Measurements from ENCODE around the gene TSPAN11. TPM values are rescaled to one million over a fixed set of nuclear protein-coding genes. Genes with fewer than 3 reads are reported as not detected.

TSPAN11 gene
- total RNA-seq, 2 experiments from 2014 or later, result not detected

DNA sequence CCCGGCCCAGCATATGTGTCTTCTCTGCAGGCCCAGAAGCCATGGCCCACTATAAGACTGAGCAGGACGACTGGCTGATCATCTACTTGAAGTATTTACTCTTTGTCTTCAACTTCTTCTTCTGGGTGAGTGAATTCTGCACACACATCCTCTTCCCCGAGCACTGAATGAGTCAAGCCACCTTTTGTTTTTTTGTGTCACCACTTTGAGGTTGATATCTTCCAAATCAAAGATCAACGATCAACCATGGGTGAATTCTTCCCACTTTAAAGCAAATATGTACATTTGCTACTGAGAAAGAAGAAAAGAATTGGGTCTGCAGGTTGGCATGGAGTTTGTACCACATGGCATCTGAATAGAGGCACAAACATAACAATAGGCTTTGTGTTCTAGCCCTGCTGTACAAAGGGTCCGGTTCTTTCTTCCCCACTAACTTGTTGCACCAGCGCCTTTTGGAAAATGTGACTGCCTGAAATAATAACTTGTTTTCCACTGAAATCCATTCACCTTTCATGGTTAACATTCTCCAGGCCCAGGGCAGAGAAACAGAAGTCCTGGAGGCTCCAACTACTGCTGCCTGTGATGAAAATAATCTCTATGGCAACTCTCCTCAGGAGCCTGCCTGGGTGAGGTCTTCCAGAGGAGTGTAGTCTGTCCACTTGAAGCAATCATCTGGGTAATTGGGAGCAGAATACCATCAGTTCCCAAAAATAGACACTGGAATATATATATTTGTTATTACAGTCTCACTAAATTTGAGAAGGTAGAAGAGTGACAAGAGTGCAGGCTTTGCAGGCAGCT lies 27.6 kb downstream of the TSPAN11 start:
- CTCF ChIA-PET, result no interaction called here
- no peaks in the 10 kb centered on the region for H3K9me3 Mint-ChIP-seq
- DNase-seq, result no peak
- H3K27me3 Mint-ChIP-seq, result peaks cover 7% of the 10 kb centered on the region
- H3K4me1 Mint-ChIP-seq, result peaks cover 4% of the 10 kb centered on the region
- H3K4me3 Mint-ChIP-seq, result no peak overlapping the region
- POLR2A ChIA-PET, result no interaction called here
- no peak overlapping the region for H3K27ac Mint-ChIP-seq
- H3K36me3 Mint-ChIP-seq (ENCODE audit: low read depth), result no peaks in the 10 kb centered on the region

DNA sequence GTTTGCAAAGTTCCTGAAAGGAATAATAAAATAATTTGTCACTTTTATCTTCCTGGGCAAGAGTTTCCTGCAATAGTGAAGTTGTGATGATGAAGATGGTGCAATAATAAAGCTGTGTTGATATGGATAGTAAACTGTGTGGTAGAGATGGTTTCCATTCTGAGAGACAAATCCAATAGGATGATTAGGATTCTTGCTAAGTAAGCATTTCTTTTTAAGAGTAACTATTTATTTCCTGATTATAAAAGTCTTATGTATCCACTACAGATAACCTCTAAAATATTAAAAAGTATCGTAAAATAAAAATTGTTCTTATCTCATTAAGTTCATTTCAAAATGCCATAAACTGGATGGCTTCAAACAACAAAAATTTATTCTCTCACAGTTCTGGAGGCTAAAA lies 28.7 kb downstream of the TSPAN11 start:
- H3K36me3 Mint-ChIP-seq (ENCODE audit: low read depth), result no peaks in the 10 kb centered on the region
- no peak for DNase-seq
- H3K9me3 Mint-ChIP-seq, result no peaks in the 10 kb centered on the region
- H3K4me3 Mint-ChIP-seq, result no peak overlapping the region
- H3K4me1 Mint-ChIP-seq, result peaks cover 4% of the 10 kb centered on the region
- H3K27ac Mint-ChIP-seq, result no peak overlapping the region
- H3K27me3 Mint-ChIP-seq, result peaks cover 1% of the 10 kb centered on the region
- POLR2A ChIA-PET, result no interaction called here
- CTCF ChIA-PET, result interaction anchor here (0.6 kb wide), 1 partner anchor 180 kb away, joined by 3 read pairs; no protein-coding TSS in a partner anchor

DNA sequence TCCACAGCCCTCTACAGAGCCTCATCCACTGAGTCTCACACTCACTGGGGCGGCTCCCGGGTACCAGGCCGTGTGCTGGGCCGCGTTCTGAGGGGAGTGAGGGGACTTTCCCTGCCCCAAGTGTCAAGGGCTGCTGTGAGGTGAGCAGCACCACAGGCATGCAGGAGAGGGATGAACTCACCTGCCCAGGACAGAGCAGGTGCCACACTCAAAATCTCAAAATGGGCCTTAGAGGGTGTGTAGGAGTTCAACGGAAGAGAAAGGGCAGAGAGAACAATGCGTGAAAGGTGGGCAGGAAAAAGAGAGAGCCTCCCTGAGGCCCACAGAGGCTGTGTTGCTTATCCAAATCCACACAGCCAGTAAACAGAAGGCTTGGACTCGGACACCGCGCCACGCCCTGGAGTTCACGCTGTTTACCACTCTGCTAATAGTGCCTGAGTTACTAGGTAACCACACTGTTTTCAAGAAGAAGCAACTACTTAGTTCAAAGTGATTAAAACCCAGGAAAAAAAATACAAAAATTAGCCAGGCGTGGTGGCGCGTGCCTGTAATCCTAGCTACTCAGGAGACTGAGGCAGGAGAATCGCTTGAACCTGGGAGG lies 32.7 kb downstream of the TSPAN11 start:
- Mint-ChIP-seq H3K4me1 (peaks cover under 1% of the 10 kb centered on the region), H3K9me3 (no peaks in the 10 kb centered on the region), H3K27ac (no peak overlapping the region), H3K4me3 (no peak overlapping the region), H3K36me3 (ENCODE audit: low read depth) (no peaks in the 10 kb centered on the region), H3K27me3 (peaks cover 1% of the 10 kb centered on the region)
- no peak for DNase-seq
- POLR2A ChIA-PET, result no interaction called here
- CTCF ChIA-PET, result no interaction called here

DNA sequence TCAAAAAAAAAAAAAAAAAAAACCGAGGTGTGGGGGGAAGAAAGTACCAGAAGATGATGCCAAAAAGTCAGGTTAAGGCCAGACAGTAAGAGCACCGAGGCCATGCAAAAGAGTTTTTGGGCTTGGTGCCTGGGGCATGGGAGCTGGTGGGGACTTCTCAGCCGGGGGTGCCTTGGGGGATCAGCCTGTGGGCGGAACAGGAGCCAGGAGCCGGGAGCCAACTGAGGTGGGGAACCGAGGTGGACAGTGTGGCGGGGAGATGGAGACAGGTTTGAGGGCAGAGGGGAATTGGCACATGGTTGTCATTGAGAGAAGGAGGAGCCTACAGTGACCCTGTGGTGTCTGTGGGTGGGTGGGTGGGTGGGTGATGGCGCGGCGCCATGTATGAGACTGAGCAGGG lies 33.2 kb downstream of the TSPAN11 start:
- Mint-ChIP-seq H3K27me3 (peaks cover 1% of the 10 kb centered on the region), H3K9me3 (no peaks in the 10 kb centered on the region), H3K36me3 (ENCODE audit: low read depth) (no peaks in the 10 kb centered on the region), H3K4me1 (no peaks in the 10 kb centered on the region), H3K27ac (no peak overlapping the region), H3K4me3 (no peak overlapping the region)
- ChIA-PET POLR2A (no interaction called here), CTCF (no interaction called here)
- DNase-seq, result no peak

DNA sequence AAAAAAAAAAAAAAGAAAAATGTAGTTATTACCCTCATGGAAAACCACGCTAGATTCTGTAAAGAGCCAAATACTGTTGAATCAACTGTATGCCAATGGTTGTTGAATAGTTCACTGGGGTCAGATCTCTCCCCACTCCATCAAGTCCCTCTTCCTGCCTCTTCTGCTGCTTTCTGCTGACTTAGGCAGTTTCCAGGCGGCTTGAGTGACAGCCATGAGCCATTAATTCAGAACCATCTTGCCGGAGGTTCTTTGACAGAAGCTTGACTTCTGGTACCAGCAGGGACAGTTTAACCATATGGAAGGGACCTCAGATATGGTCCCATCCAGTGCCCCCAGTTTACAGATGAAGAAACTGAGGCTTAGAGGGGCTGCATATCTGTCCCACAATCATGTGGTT lies 34.5 kb downstream of the TSPAN11 start:
- ChIA-PET CTCF (no interaction called here), POLR2A (no interaction called here)
- DNase-seq, result no peak
- Mint-ChIP-seq H3K4me1 (no peaks in the 10 kb centered on the region), H3K4me3 (no peak overlapping the region), H3K36me3 (ENCODE audit: low read depth) (no peaks in the 10 kb centered on the region), H3K27ac (no peak overlapping the region), H3K27me3 (no peaks in the 10 kb centered on the region), H3K9me3 (no peaks in the 10 kb centered on the region)

DNA sequence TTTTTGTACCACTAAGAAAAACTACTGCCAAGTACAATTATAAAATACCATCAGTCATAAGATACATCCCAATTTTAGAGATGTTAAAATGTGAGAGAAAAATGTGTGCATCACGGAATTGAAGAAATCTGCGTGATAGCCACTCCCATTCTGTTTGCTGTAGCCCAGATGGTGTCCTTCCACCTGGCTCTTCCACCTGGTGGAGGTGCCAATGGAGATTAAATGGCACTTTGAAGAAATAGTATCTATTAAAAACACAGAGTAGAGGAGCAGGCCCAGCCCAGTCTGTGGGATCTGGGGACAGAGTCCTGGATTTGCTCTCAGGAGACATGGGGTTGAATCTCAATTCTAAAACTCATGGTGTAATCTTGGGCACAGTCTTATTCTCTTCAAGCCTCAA lies 35.5 kb downstream of the TSPAN11 start:
- DNase-seq, result no peak
- Mint-ChIP-seq H3K9me3 (no peaks in the 10 kb centered on the region), H3K27ac (no peak overlapping the region), H3K36me3 (ENCODE audit: low read depth) (no peaks in the 10 kb centered on the region), H3K4me3 (no peak overlapping the region), H3K27me3 (no peaks in the 10 kb centered on the region), H3K4me1 (no peaks in the 10 kb centered on the region)
- POLR2A ChIA-PET, result no interaction called here
- CTCF ChIA-PET, result no interaction called here

DNA sequence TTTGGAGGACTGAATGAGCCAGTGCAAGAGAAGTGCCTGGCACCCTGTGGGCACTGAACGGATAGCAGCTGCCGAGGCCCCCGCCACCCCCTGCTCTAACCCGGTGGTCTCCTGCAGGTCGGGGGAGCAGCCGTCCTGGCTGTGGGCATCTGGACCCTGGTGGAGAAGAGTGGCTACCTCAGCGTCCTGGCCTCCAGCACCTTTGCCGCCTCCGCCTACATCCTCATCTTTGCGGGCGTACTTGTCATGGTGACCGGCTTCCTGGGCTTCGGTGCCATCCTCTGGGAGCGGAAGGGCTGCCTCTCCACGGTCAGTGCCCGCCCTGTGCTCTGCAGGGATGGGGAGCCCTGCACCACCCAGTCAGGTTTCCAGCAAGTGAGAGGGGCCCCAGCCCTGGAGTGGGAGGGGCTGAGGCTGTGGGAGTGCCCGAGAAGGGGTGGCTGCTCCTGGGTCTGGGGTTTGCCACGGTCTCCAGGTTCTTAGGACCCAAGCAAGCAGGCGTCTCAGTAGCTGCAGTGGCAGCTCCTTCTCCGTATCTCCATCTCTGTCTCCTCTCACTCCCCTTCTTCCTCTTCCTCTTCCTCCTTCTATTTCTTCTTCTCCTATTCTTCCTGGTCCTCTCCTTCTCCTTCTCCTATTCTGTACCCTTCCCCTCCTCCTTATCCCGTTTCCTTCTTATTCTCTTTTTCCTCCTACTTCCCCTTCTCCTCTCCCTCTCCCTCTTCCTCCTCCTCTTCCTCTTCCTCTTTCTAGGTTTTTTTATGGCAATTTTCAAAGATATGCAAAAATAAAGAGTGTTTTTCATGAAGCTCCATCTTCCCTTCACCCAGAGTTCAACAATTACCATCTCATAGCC lies 37.4 kb downstream of the TSPAN11 start:
- Mint-ChIP-seq H3K27me3 (no peaks in the 10 kb centered on the region), H3K9me3 (no peaks in the 10 kb centered on the region), H3K27ac (no peak overlapping the region), H3K4me1 (no peaks in the 10 kb centered on the region), H3K36me3 (ENCODE audit: low read depth) (no peaks in the 10 kb centered on the region), H3K4me3 (no peak overlapping the region)
- POLR2A ChIA-PET, result no interaction called here
- CTCF ChIA-PET, result no interaction called here
- DNase-seq, result no peak

DNA sequence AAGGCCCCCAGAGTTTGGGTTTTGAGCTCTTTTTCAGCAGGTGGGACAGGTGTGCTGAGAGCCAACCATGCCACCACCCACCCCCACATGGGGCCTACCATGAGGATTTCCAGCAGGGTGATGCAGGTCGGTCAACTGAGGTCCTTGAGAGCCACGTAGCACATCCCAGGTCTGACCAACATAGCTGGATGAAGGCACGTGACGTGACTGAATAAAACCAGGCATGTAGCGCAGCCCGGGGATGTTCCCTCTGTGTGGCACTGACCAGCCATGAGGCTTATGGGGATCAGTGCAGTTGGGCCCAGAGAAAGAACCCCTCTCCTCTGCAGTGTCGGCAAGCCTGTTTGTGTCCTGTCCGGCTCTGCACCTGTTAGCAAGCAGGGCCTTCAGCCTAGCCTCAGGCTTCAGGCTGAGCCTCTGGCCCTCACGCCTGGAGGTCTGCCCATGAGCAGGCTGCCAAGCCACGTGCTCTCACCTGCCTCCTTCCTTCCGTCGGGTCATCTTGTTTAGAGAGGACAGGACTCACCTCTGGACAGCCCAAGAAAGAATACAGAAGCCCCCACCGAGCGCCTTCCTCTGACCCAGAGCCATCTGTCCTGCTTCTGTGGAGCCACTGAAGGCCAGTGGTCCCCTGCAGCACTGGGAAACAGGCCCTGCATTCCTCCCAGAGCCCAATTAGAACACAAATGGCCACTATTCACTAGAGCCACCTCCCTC lies 38.5 kb downstream of the TSPAN11 start:
- no peak for DNase-seq
- H3K9me3 Mint-ChIP-seq, result no peaks in the 10 kb centered on the region
- H3K36me3 Mint-ChIP-seq (ENCODE audit: low read depth), result no peaks in the 10 kb centered on the region
- CTCF ChIA-PET, result no interaction called here
- H3K27me3 Mint-ChIP-seq, result peaks cover 2% of the 10 kb centered on the region
- H3K4me1 Mint-ChIP-seq, result no peaks in the 10 kb centered on the region
- POLR2A ChIA-PET, result no interaction called here
- H3K27ac Mint-ChIP-seq, result no peak overlapping the region
- no peak overlapping the region for H3K4me3 Mint-ChIP-seq

DNA sequence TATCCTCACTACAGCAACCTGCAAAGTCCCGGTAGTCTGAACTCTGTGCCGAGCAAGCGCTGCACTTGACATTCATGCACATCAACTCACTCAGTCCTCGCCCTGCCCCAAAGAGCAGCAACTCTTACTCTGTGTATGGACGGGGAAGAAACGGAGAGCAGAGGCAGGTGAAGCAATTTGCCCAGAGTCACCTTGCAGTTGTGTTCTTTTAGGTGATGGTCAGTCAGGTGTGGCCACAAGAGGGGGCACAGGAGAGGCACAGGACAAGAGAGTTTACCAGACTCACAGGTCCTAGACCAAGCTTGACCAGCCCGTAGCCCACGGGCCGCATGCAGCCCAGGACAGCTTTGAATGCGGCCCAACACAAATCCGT lies 39.1 kb downstream of the TSPAN11 start:
- Mint-ChIP-seq H3K4me1 (no peaks in the 10 kb centered on the region), H3K27ac (no peak overlapping the region), H3K4me3 (no peak overlapping the region), H3K36me3 (ENCODE audit: low read depth) (no peaks in the 10 kb centered on the region), H3K27me3 (peaks cover 5% of the 10 kb centered on the region), H3K9me3 (no peaks in the 10 kb centered on the region)
- CTCF ChIA-PET, result no interaction called here
- DNase-seq, result no peak
- POLR2A ChIA-PET, result no interaction called here

DNA sequence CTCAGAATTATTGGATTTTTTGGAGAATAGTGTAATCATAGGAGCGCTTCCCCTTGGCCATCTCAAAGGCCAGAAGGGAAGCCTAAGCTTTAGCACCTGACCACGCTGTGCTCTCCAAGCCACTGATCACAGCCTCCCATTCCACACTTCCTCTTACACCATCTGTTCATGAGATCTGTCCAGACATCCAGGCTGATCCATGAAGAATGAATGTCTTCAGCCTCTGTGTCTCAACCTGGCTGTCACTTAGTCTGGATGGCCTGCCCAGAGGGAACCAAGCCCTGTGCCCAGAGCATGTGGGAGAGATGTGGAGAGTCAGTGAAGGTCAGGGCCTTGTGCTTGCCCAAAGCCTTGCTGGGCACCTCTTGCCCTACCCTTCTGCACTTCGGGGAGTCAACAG lies 40.5 kb downstream of the TSPAN11 start:
- Mint-ChIP-seq H3K4me1 (no peaks in the 10 kb centered on the region), H3K27ac (no peak overlapping the region), H3K4me3 (no peak overlapping the region), H3K27me3 (peaks cover 5% of the 10 kb centered on the region), H3K9me3 (no peaks in the 10 kb centered on the region), H3K36me3 (ENCODE audit: low read depth) (no peaks in the 10 kb centered on the region)
- no peak for DNase-seq
- ChIA-PET POLR2A (no interaction called here), CTCF (no interaction called here)

DNA sequence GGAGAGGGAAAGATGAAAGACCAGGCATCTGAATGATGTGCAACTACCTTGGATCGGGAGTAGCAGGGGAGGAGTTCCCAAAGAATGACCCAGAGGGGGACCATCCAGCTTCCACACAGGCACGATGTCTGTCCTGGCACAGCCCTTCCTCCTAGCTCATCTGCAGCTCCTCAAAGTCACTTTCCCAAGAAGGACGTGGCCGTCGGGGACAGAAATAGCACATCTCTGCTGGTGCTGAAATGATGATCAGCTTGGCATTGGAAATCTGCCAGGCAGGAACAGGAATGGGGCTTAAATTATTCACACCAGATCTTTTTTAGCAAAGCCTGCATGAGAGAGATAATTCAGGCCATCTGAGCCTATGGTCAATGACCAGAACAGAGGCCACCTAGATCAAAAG lies 41.7 kb downstream of the TSPAN11 start:
- ChIA-PET CTCF (no interaction called here), POLR2A (no interaction called here)
- H3K36me3 Mint-ChIP-seq (ENCODE audit: low read depth), result no peaks in the 10 kb centered on the region
- H3K27ac Mint-ChIP-seq, result no peak overlapping the region
- no peak overlapping the region for H3K4me3 Mint-ChIP-seq
- no peaks in the 10 kb centered on the region for H3K4me1 Mint-ChIP-seq
- no peak for DNase-seq
- H3K27me3 Mint-ChIP-seq, result peaks cover 8% of the 10 kb centered on the region
- H3K9me3 Mint-ChIP-seq, result no peaks in the 10 kb centered on the region

DNA sequence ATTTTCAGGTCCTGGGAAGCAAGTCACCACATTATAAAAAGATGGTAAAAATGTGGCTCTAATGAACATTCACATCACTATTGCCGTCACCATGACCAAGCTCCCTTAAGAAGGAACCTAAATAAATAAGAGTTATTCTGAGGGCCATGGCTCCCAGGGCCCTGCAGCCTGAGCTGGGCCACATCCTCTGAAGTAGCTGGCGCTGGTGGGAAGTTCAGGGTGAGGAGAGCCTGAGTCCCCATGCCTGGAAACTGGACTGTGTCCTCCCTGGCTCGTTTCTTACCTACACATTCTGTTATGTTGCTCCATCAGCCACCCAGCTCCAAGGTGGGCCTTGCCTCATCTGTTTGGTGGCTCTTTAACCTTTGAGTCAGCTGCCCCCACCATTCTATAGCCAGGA lies 42.5 kb downstream of the TSPAN11 start:
- Mint-ChIP-seq H3K27ac (no peak overlapping the region), H3K36me3 (ENCODE audit: low read depth) (no peaks in the 10 kb centered on the region), H3K27me3 (peaks cover 8% of the 10 kb centered on the region), H3K4me3 (no peak overlapping the region), H3K9me3 (no peaks in the 10 kb centered on the region), H3K4me1 (no peaks in the 10 kb centered on the region)
- ChIA-PET POLR2A (no interaction called here), CTCF (no interaction called here)
- no peak for DNase-seq

DNA sequence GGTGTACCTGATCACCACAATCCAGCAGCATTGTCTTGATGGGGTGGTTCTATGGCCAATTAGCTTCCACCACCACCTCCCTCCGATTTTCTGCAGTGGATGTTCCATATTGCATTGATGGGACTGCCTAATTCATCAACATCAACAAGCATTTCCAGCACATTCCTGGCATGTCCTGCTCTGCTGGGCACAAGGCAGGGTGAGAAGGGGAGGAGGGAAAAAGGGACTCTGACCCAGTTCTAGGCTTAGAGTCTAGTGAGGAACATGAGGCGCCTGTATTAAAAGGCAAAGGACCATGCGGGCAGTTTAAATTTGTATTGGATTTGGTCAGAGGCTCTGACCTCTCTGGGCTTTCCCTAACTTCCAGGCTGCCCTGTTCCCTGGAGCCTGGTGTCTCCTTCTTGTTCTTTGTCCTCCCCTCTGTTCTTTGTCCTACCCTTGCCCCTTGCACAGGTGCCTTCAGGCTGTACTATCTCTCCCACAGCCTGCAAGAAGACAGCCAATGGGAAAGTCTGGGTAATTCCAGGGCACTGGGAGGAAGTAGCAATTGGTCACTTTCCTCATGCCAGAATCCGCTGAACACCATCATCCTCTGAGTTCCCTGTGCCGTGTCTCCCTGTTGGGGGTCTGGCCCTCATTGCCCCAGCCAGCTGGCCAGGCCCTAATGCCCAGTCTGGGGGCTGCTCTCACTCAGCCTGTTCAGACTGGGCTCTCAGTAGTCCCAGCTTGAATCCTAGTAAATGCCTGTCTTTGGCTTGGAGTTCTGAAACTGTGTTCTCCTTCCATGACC lies 43.3 kb downstream of the TSPAN11 start:
- CTCF ChIA-PET, result no interaction called here
- POLR2A ChIA-PET, result no interaction called here
- Mint-ChIP-seq H3K27me3 (peaks cover 8% of the 10 kb centered on the region), H3K36me3 (ENCODE audit: low read depth) (no peaks in the 10 kb centered on the region), H3K4me1 (no peaks in the 10 kb centered on the region), H3K4me3 (no peak overlapping the region), H3K9me3 (no peaks in the 10 kb centered on the region), H3K27ac (no peak overlapping the region)
- no peak for DNase-seq
